GM12878 (cell line): ENCODE results near the gene CIP2A. TPM values are rescaled to one million over a fixed set of nuclear protein-coding genes. Genes with fewer than 3 reads are reported as not detected.

Source experiments
- ATAC-seq: fragments of 200-7000 bp; cut with Tn5 transposase; 3 replicates; pipeline ENCODE4 v1.9.1; 2020; ENCODE audit warnings: mild to moderate bottlenecking, moderate library complexity
- BruUV-seq: library from RNA; stranded (reverse); fragments of 400-500 nt; replicated peaks from 2 replicates; lab custom pipeline; 2021; lab: Mats Ljungman, UMichigan
- CTCF ChIA-PET: fragments of 300-600 bp; sonication (Branson Sonifier 250); formaldehyde crosslinking; extraction: SDS; loops from one replicate; lab custom pipeline; 2021; ENCODE audit warnings: inconsistent platforms; lab: Yijun Ruan, JAX
- POLR2A ChIA-PET: fragments of 350-600 bp; formaldehyde crosslinking; extraction: SDS; loops from one replicate; lab custom pipeline; 2021; ENCODE audit warnings: inconsistent platforms; lab: Charles Lee
- RAD21 ChIA-PET: fragments of 300-600 bp; sonication (Branson Sonifier 250); formaldehyde crosslinking; loops from one replicate; lab custom pipeline; 2023; ENCODE audit warnings: antibody characterized with exemption; ENCODE audit not compliant: unreplicated experiment; lab: Charles Lee
- SMC1A ChIA-PET: fragments of 300-600 bp; sonication (Branson Sonifier 250); formaldehyde crosslinking; loops from one replicate; lab custom pipeline; 2023; ENCODE audit not compliant: unreplicated experiment, uncharacterized antibody; lab: Charles Lee
- DNase-seq: peaks from one replicate; pipeline ENCODE4 v3.0.0-alpha.2; 2011; ENCODE audit warnings: low read depth, low spot score
- FAIRE-seq: peaks from 3 replicates; lab custom pipeline; 2011; peaks lifted over from hg19 to GRCh38; lab: Jason Lieb, UNC
- H2AFZ ChIP-seq: 2 replicates; pipeline ENCODE4 v1.6.0; 2011; ENCODE audit warnings: low read depth, low read length, control low read depth; ENCODE audit not compliant: control insufficient read depth
- H3K27ac ChIP-seq: 2 replicates; pipeline ENCODE4 v1.5.1; 2011; ENCODE audit warnings: control low read depth; ENCODE audit not compliant: control insufficient read depth, insufficient read depth
- H3K27me3 ChIP-seq, 2 experiments: replicated peaks in 1 of 2; 2 replicates each; pipeline versions ENCODE4 v1.6.0 to v1.6.1; 2011; ENCODE audit warnings: low read length in 1 of 2; ENCODE audit not compliant: control insufficient read depth in 2 of 2, insufficient read depth in 2 of 2
- H3K36me3 ChIP-seq, 2 experiments: 2 replicates each; pipeline ENCODE4 v1.5.1; 2011; ENCODE audit warnings: low read length in 1 of 2; ENCODE audit not compliant: control insufficient read depth in 2 of 2, insufficient read depth in 2 of 2
- H3K4me1 ChIP-seq: 2 replicates; pipeline ENCODE4 v1.6.1; 2011; ENCODE audit warnings: mild to moderate bottlenecking, low read length, moderate library complexity, mixed read lengths; ENCODE audit not compliant: control insufficient read depth, insufficient read depth
- H3K4me2 ChIP-seq: 2 replicates; pipeline ENCODE4 v1.6.0; 2011; ENCODE audit warnings: control low read depth; ENCODE audit not compliant: control insufficient read depth, insufficient read depth
- H3K4me3 ChIP-seq: fragments of 200-600 bp; sonication (generic); 2 replicates; pipeline ENCODE4 v1.5.1; 2016
- H3K79me2 ChIP-seq: 2 replicates; pipeline ENCODE4 v1.6.0; 2011; ENCODE audit warnings: low read length; ENCODE audit not compliant: control insufficient read depth, insufficient read depth
- H3K9ac ChIP-seq: 2 replicates; pipeline ENCODE4 v1.8.0; 2011; ENCODE audit warnings: low read length, control low read depth, mixed read lengths; ENCODE audit not compliant: control insufficient read depth, insufficient read depth
- H3K9me3 ChIP-seq: replicated peaks from 3 replicates; pipeline ENCODE4 v1.5.1; 2011; ENCODE audit warnings: mild to moderate bottlenecking, low read length; ENCODE audit not compliant: control insufficient read depth, insufficient read depth
- H4K20me1 ChIP-seq: 2 replicates; pipeline ENCODE4 v1.6.0; 2011; ENCODE audit not compliant: control insufficient read depth, insufficient read depth
- BACH1 ChIP-seq: fragments of 450-650 bp; IDR thresholded peaks from 2 replicates; pipeline ENCODE4 v1.6.1; 2017; ENCODE audit warnings: mild to moderate bottlenecking, borderline replicate concordance
- BCL11A ChIP-seq: IDR thresholded peaks from 2 replicates; pipeline ENCODE4 v1.6.1; 2011; ENCODE audit warnings: low read depth, low read length
- CREM ChIP-seq: IDR thresholded peaks from 2 replicates; pipeline ENCODE4 v1.6.1; 2014; ENCODE audit warnings: antibody characterized with exemption, low read depth
- IKZF2 ChIP-seq, 2 experiments: fragments of 450-650 bp; IDR thresholded peaks; 2 replicates each; pipeline ENCODE4 v1.6.1; 2017; ENCODE audit warnings: mild to moderate bottlenecking in 2 of 2, moderate library complexity in 2 of 2
- IRF4 ChIP-seq: IDR thresholded peaks from 2 replicates; pipeline ENCODE4 v1.6.1; 2011; ENCODE audit warnings: low read depth, low read length
- MTA2 ChIP-seq: fragments of 450-650 bp; IDR thresholded peaks from 2 replicates; pipeline ENCODE4 v1.6.1; 2016; ENCODE audit warnings: low read depth, mild to moderate bottlenecking, moderate library complexity
- NFYA ChIP-seq: IDR thresholded peaks from 2 replicates; pipeline ENCODE4 v1.6.1; 2011; ENCODE audit warnings: low read depth, mild to moderate bottlenecking, low read length, improper control_type of control experiment, borderline replicate concordance
- NKRF ChIP-seq: fragments of 450-650 bp; conservative IDR thresholded peaks from 2 replicates; pipeline ENCODE4 v1.6.1; 2017; ENCODE audit warnings: mild to moderate bottlenecking, moderate library complexity
- RAD51 ChIP-seq: fragments of 450-650 bp; IDR thresholded peaks from 2 replicates; pipeline ENCODE4 v1.6.1; 2016; ENCODE audit warnings: moderate library complexity, mild to moderate bottlenecking, inconsistent platforms
- SMAD1 ChIP-seq: fragments of 450-650 bp; IDR thresholded peaks from 2 replicates; pipeline ENCODE4 v1.6.1; 2018; ENCODE audit warnings: mild to moderate bottlenecking, low read depth; ENCODE audit not compliant: partially characterized antibody
- SMC3 ChIP-seq: IDR thresholded peaks from 2 replicates; pipeline ENCODE4 v1.6.1; 2011; ENCODE audit warnings: low read length, improper control_type of control experiment, borderline replicate concordance
- TBL1XR1 ChIP-seq: IDR thresholded peaks from 2 replicates; pipeline ENCODE4 v1.6.1; 2012; ENCODE audit warnings: low read depth, low read length, improper control_type of control experiment
- ZNF217 ChIP-seq: fragments of 450-650 bp; IDR thresholded peaks from 2 replicates; pipeline ENCODE4 v1.6.1; 2017; ENCODE audit warnings: antibody characterized with exemption, mild to moderate bottlenecking
- ZNF24 ChIP-seq: fragments of 450-650 bp; IDR thresholded peaks from 2 replicates; pipeline ENCODE4 v1.6.1; 2017; ENCODE audit warnings: antibody characterized with exemption, mild to moderate bottlenecking
- ZZZ3 ChIP-seq: IDR thresholded peaks from 2 replicates; pipeline ENCODE4 v1.6.1; 2011; ENCODE audit warnings: low read depth; ENCODE audit not compliant: control insufficient read depth, insufficient read length
- WGBS: methylation state at CpG from one replicate; pipeline ENCODE4 v1.1.6; 2016; ENCODE audit warnings: low lambda C conversion rate; ENCODE audit not compliant: insufficient replicate concordance, insufficient coverage; ENCODE audit errors: missing lambda C conversion rate; 5-methylcytosine and 5-hydroxymethylcytosine counted together
- in situ Hi-C: fragments of 300-500 bp; cut with MboI; formaldehyde crosslinking; loops from 9 replicates; pipeline ENCODE4 v1.14.3; 2018; ENCODE audit warnings: mixed read lengths
- intact Hi-C: fragments of 100-400 bp; cut with micrococcal nuclease; formaldehyde crosslinking; loops from one replicate; pipeline ENCODE4 v1.14.2; 2022; ENCODE audit not compliant: unreplicated experiment
- polyA plus RNA-seq, 11 experiments: library from polyadenylated mRNA; depleted of rRNA in 4 of 11; unstranded in 6 of 11; stranded (reverse) in 5 of 11; fragments of >200 nt; fragmentation: Nextera tagmentation in 4 of 11; fragmentation: Illumina TruSeq in 1 of 11; extraction: Ambion mirVana in 4 of 11; extraction: Trizol in 1 of 11; gene quantifications; 1 replicate in 1 of 11; 2 replicates in 10 of 11; pipeline versions ENCODE4 v1.2.1 to v1.2.3, GENCODE V29; 2011 to 2016; ENCODE audit warnings: inconsistent platforms in 2 of 11, missing spikeins in 2 of 11, low read depth in 1 of 11
- total RNA-seq, 4 experiments: library from RNA; depleted of rRNA in 3 of 4; stranded (reverse); fragments of >200 nt in 3 of 4; fragmentation: Illumina TruSeq in 1 of 4; extraction: Trizol in 1 of 4; gene quantifications; 2 replicates each; pipeline versions ENCODE4 v1.2.1 to v1.2.3, GENCODE V29; 2013 to 2021
- TF ChIP-seq, protein P1 (sequence below): fragments of 450-650 bp; IDR thresholded peaks from 2 replicates; pipeline ENCODE4 v1.6.1; 2018; ENCODE audit warnings: mild to moderate bottlenecking, low read depth, moderate library complexity; ENCODE audit not compliant: partially characterized antibody

The CIP2A gene
- total and polyA plus RNA-seq, 10 of the 15 experiments (the other 5 are each of a cell fraction or from before 2014, with no cell fraction given) = 12.5 to 29.7 (median 26.5) TPM

- Histone ChIP-seq H3K4me3 (no peak overlapping the region), H3K9ac (no peak overlapping the region), H3K36me3 (no peaks in the 10 kb centered on the region), H4K20me1 (no peaks in the 10 kb centered on the region), H2AFZ (no peak overlapping the region), H3K9me3 (no peaks in the 10 kb centered on the region), H3K27ac (no peak overlapping the region), H3K27me3 (no peaks in the 10 kb centered on the region), H3K79me2 (no peaks in the 10 kb centered on the region), H3K4me2 (no peak overlapping the region), H3K4me1 (no peaks in the 10 kb centered on the region)
- intact Hi-C loops (no loop called here), in situ Hi-C loops (no loop called here)
- no peak for DNase-seq
- BruUV-seq = no TSS peak
- ChIA-PET POLR2A (no interaction called here), RAD21 (interaction anchor here (1.2 kb wide), 1 partner anchor 101 kb away, joined by 3 read pairs; no protein-coding TSS in a partner anchor), CTCF (interaction anchor here (0.8 to 3.6 kb wide), 4 partner anchors 9 to 38 kb away, joined by 4 to 14 read pairs (median 4); no protein-coding TSS in a partner anchor), SMC1A (interaction anchor here (0.8 to 1.0 kb wide), 2 partner anchors 9 to 39 kb away, joined by 3 read pairs; no protein-coding TSS in a partner anchor)
- FAIRE-seq = no peak
- 66% methylated on average over 3 of the region's 3 CpGs for WGBS
- ATAC-seq = no peak
- no peak for TF ChIP-seq IKZF2 (IDR thresholded peaks at IDR 0.05)
- TF ChIP-seq RAD51 = no peak
- no peak for TF ChIP-seq SMC3
- no peak for TF ChIP-seq IRF4
- no peak for TF ChIP-seq CREM
- no peak for TF ChIP-seq ZNF24
- TF ChIP-seq NKRF = no peak
- TF ChIP-seq ZNF217 = no peak
- no peak for TF ChIP-seq ZZZ3
- TF ChIP-seq SMAD1 = no peak
- no peak for TF ChIP-seq NFYA
- TF ChIP-seq, protein P1, sequence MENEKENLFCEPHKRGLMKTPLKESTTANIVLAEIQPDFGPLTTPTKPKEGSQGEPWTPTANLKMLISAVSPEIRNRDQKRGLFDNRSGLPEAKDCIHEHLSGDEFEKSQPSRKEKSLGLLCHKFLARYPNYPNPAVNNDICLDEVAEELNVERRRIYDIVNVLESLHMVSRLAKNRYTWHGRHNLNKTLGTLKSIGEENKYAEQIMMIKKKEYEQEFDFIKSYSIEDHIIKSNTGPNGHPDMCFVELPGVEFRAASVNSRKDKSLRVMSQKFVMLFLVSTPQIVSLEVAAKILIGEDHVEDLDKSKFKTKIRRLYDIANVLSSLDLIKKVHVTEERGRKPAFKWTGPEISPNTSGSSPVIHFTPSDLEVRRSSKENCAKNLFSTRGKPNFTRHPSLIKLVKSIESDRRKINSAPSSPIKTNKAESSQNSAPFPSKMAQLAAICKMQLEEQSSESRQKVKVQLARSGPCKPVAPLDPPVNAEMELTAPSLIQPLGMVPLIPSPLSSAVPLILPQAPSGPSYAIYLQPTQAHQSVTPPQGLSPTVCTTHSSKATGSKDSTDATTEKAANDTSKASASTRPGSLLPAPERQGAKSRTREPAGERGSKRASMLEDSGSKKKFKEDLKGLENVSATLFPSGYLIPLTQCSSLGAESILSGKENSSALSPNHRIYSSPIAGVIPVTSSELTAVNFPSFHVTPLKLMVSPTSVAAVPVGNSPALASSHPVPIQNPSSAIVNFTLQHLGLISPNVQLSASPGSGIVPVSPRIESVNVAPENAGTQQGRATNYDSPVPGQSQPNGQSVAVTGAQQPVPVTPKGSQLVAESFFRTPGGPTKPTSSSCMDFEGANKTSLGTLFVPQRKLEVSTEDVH = no peak
- TF ChIP-seq TBL1XR1 = no peak
- no peak for TF ChIP-seq MTA2
- TF ChIP-seq BACH1 = no peak
- no peak for TF ChIP-seq BCL11A
Observed at GRCh38 chr3:108513961-108514360, 75.3 kb downstream of the CIP2A start.
